Esophagus muscularis mucosa (tissue), 4 donors: Measurements from ENCODE around the gene TTC34. TPM values are rescaled to one million over a fixed set of nuclear protein-coding genes. Genes with fewer than 3 reads are reported as not detected.

Experiments
- DNase-seq: peaks from one replicate; pipeline ENCODE4 v3.0.0-alpha.2; 2017; ENCODE audit errors: extremely low spot score
- H3K27ac ChIP-seq, 4 donors: fragments of 200-600 bp; sonication (generic); replicated peaks in 1 of 4; 1 replicate in 3 of 4; 2 replicates in 1 of 4; pipeline ENCODE4 v1.5.1; 2016 to 2019; ENCODE audit warnings: mild to moderate bottlenecking in 1 of 4
- H3K27me3 ChIP-seq, 4 donors: fragments of 200-600 bp; sonication (generic); one replicate each; pipeline versions ENCODE4 v1.5.1 to v1.6.0; 2016 to 2019
- H3K36me3 ChIP-seq, 4 donors: fragments of 200-600 bp; sonication (generic); one replicate each; pipeline ENCODE4 v1.5.1; 2016 to 2019
- H3K4me1 ChIP-seq, 4 donors: fragments of 200-600 bp; sonication (generic); one replicate each; pipeline ENCODE4 v1.5.1; 2016 to 2019
- H3K4me3 ChIP-seq, 4 donors: fragments of 200-600 bp; sonication (generic); 1 replicate in 2 of 4; 2 replicates in 2 of 4; pipeline ENCODE4 v1.5.1; 2016 to 2019; ENCODE audit warnings: mild to moderate bottlenecking in 4 of 4, moderate library complexity in 1 of 4
- H3K9me3 ChIP-seq, 4 donors: fragments of 200-600 bp; sonication (generic); 1 replicate in 3 of 4; 2 replicates in 1 of 4; pipeline ENCODE4 v1.5.1; 2016 to 2019
- CTCF ChIP-seq, 3 experiments: fragments of 200-600 bp in 2 of 3; fragments of 450-650 bp in 1 of 3; sonication (generic) in 2 of 3; IDR thresholded peaks; one replicate each; pipeline ENCODE4 v1.5.1; 2017 to 2019; ENCODE audit warnings: antibody characterized with exemption in 3 of 3, mild to moderate bottlenecking in 2 of 3, moderate library complexity in 1 of 3
- EP300 ChIP-seq: sonication (generic); formaldehyde crosslinking; IDR thresholded peaks from one replicate; pipeline ENCODE4 v1.6.1; 2017; ENCODE audit warnings: antibody characterized with exemption
- POLR2A ChIP-seq: fragments of 450-650 bp; IDR thresholded peaks from one replicate; pipeline ENCODE4 v1.6.1; 2017; ENCODE audit warnings: antibody characterized with exemption, moderate library complexity, mild to moderate bottlenecking, low read depth
- POLR2AphosphoS5 ChIP-seq, 2 donors: sonication (generic); formaldehyde crosslinking; IDR thresholded peaks; one replicate each; pipeline ENCODE4 v1.6.1; 2017; ENCODE audit warnings: antibody characterized with exemption in 2 of 2
- WGBS: methylation state at CpG from one replicate; pipeline ENCODE4 v1.1.5; 2018; 5-methylcytosine and 5-hydroxymethylcytosine counted together
- intact Hi-C: fragments of 100-400 bp; cut with DNase I; formaldehyde crosslinking; loops from one replicate; pipeline ENCODE4 v1.15.1; 2023
- total RNA-seq, 4 donors: library from RNA; depleted of rRNA; stranded (reverse); fragments of >200 nt; gene quantifications; one replicate each; pipeline versions ENCODE4 v1.1.0 to v1.2.1, GENCODE V29; 2016

The TTC34 gene
- under 1 TPM; under 0.01 to 0.46 (median 0.10) TPM for total RNA-seq

- no peak for DNase-seq
- whole genome bisulfite sequencing = 37% methylated on average over 17 of the region's 21 CpGs
- no peaks in the 10 kb centered on the region for H3K4me1 ChIP-seq
Observed at GRCh38 chr1:2801535-2802291, at the start of gene TTC34. TSS of gene TTC34 (minus strand) at chr1:2801693. CDS start at chr1:2800827, 866 bp downstream.

GRCh38 chr1:2850502-2850901 lies 49.0 kb upstream of the TTC34 start:
- no peak for DNase-seq
- no peaks in the 10 kb centered on the region for H3K4me1 ChIP-seq
- intact Hi-C loops = no loop called here

More at GRCh38 chr1:2801535-2802291, at the start of gene TTC34:
- Histone ChIP-seq H3K9me3 (no peaks in the 10 kb centered on the region), H3K4me3 (no peak within 1 kb of the TSS), H3K27ac (no peak within 1 kb of the TSS), H3K36me3 (no peaks in the 10 kb centered on the region), H3K27me3 (peaks cover 0 to 99% (median 4%) of the 10 kb centered on the region in 4 donors)
- intact Hi-C loops = no loop called here
- TF ChIP-seq EP300 (no peak), CTCF (IDR thresholded peaks at IDR 0.05) (peak in 1 of 3 experiments; percentile 23), POLR2A (no peak)

GRCh38 chr1:2848006-2848670 lies 46.6 kb upstream of the TTC34 start:
- intact Hi-C loops = no loop called here
- Histone ChIP-seq H3K4me1 (no peaks in the 10 kb centered on the region), H3K9me3 (peaks cover 0 to 18% (median 9%) of the 10 kb centered on the region in 4 donors), H3K4me3 (no peak overlapping the region), H3K36me3 (no peaks in the 10 kb centered on the region), H3K27me3 (peaks cover 0 to 82% (median 8%) of the 10 kb centered on the region in 4 donors), H3K27ac (no peak overlapping the region)
- 70% methylated on average over 13 of the region's 16 CpGs for WGBS
- DNase-seq = no peak
- TF ChIP-seq POLR2A = no peak
- no peak for TF ChIP-seq EP300
- TF ChIP-seq CTCF (IDR thresholded peaks at IDR 0.05) = no peak
- no peak for TF ChIP-seq POLR2AphosphoS5 (IDR thresholded peaks at IDR 0.05)

More at GRCh38 chr1:2850502-2850901, 49.0 kb upstream of the TTC34 start:
- peaks cover 0 to under 1% (median 0%) of the 10 kb centered on the region in 4 donors for H3K9me3 ChIP-seq
- H3K4me3 ChIP-seq = no peak overlapping the region
- TF ChIP-seq EP300 (no peak), POLR2AphosphoS5 (IDR thresholded peaks at IDR 0.05) (no peak), POLR2A (no peak), CTCF (IDR thresholded peaks at IDR 0.05) (no peak)
- H3K36me3 ChIP-seq = no peaks in the 10 kb centered on the region
- peaks cover 0 to 85% (median 11%) of the 10 kb centered on the region in 4 donors for H3K27me3 ChIP-seq
- H3K27ac ChIP-seq = no peak overlapping the region
- WGBS = 55% methylated on average over 17 of the region's 17 CpGs

- no peak overlapping the region for H3K4me3 ChIP-seq
- H3K27me3 ChIP-seq = peaks cover 0 to 84% (median 8%) of the 10 kb centered on the region in 4 donors
- H3K4me1 ChIP-seq = no peaks in the 10 kb centered on the region
- intact Hi-C loops = no loop called here
- DNase-seq = no peak
- 72% methylated on average over 23 of the region's 23 CpGs for WGBS
- no peak overlapping the region for H3K27ac ChIP-seq
- H3K36me3 ChIP-seq = no peaks in the 10 kb centered on the region
- H3K9me3 ChIP-seq = peaks cover 0 to 22% (median 9%) of the 10 kb centered on the region in 4 donors
- TF ChIP-seq POLR2AphosphoS5 (IDR thresholded peaks at IDR 0.05) (no peak), EP300 (no peak), CTCF (IDR thresholded peaks at IDR 0.05) (no peak), POLR2A (no peak)
Observed at GRCh38 chr1:2847086-2847985, 45.8 kb upstream of the TTC34 start.
